Measurements from ENCODE around the gene PHEX.

GRCh38 chrX:22073928-22074327, 41.8 kb downstream of the PHEX start:
- TF ChIP-seq CTCF (IDR thresholded peaks at IDR 0.05) (no peak), POLR2A (IDR thresholded peaks at IDR 0.05) (no peak)
